DOHH2 (cell line): ENCODE results near the gene COTL1.

Experiments
- CTCF ChIP-seq: fragments of 200-600 bp; sonication (generic); IDR thresholded peaks from one replicate; pipeline ENCODE4 v1.5.1; 2014; ENCODE audit warnings: antibody characterized with exemption, mild to moderate bottlenecking, low read depth, low read length; ENCODE audit not compliant: poor library complexity, severe bottlenecking
- EZH2phosphoT487 ChIP-seq: fragments of 200-600 bp; sonication (generic); IDR thresholded peaks from 2 replicates; pipeline ENCODE4 v1.6.1; 2017; ENCODE audit warnings: borderline replicate concordance, mild to moderate bottlenecking, antibody characterized with exemption, low read length, moderate library complexity, mixed read lengths

GRCh38 chr16:84661418-84662060 lies 43.7 kb upstream of the COTL1 start:
- no peak for TF ChIP-seq CTCF
- no peak for TF ChIP-seq EZH2phosphoT487
